ENCODE measurements around the gene SELENOI.
"Not testable (repeated sequence)": the region's sequence is repeated elsewhere in the genome, so short reads cannot be mapped to it uniquely, and the experiment has no call there.

SELENOI gene

DNA sequence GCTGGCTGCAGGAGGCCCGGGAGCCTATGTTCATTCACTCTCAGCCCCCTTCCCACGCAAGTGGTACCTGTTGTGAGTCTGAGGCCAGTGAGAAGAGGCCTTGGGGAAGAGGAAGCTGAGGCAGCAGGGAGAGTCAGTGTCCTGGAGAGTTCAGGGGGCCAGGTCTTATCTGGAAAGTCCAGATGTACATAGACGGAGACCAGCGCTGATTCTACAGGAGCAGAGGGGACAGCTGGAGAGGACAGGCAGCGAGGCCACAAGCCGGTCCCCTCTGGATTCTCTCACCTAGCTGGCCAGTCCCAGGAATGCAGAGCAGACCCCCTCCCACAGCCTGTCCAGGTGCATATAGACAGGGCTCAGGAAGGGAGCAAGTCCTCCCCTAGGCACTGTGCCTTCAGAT lies 29.1 kb upstream of the SELENOI start:
- Mint-ChIP-seq H3K9me3 (ENCODE audit: low read depth) (no peaks in the 10 kb centered on the region), H3K27ac (no peak overlapping the region), H3K36me3 (no peaks in the 10 kb centered on the region), H3K4me1 (ENCODE audit: low read depth) (no peaks in the 10 kb centered on the region), H3K4me3 (no peak overlapping the region), H3K27me3 (no peaks in the 10 kb centered on the region)

DNA sequence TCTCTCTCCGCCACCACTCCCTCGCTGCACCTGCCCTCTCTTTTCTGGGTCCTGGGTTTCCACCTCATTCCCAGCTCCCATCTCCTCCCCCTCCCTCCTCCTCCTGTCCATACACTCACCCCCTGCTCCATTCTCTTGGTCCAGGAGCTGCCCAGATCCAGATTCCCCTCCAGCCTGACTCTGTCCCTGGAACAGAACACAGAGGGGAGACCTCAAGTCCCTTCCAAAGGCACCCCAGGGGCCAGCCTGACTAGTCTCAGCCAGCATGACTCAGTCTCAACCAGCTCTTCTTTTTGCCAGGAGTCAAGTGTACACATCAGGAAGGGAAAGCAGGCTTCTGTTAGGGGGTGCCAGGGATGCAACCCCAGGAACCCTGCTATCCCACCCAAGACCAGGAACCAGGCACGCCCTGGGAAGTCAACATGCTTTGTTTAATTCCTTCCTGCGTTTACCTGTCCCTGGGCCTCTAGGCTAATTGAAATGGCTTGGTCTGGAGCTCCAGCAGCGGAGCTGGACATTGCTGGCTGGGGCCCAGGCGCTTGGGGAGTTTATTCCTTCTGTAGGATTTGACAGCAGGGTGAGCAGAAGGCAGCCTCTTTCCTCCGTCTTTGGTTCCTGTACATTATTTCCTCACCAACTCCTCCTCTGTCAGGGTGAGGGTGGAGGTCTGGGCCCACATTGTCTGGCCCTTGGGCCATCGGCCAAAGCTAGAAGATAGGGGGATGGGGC lies 28.4 kb upstream of the SELENOI start:
- no peaks in the 10 kb centered on the region for H3K4me1 Mint-ChIP-seq (ENCODE audit: low read depth)
- H3K36me3 Mint-ChIP-seq: no peaks in the 10 kb centered on the region
- no peak overlapping the region for H3K4me3 Mint-ChIP-seq
- no peaks in the 10 kb centered on the region for H3K9me3 Mint-ChIP-seq (ENCODE audit: low read depth)
- no peak overlapping the region for H3K27ac Mint-ChIP-seq
- H3K27me3 Mint-ChIP-seq: no peaks in the 10 kb centered on the region

DNA sequence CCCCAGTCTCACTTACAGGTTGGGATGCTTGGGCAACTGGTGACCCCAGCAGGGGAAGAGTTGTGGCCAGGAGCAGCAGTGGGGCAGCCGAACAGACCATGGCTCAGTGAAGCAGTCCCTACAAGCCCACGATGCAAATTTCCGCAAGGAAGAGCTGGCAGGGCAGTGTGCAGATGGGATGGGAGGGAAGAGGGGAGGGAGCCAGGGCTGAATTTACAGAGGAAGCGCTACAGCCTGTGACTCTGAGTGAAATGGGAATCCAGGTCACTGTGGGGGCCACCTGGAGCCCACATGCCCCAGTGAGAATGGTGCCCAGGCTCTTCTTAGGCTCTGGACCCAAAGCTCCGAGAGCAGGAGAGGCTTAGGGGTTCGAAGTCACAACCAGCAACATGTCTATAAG lies 27.0 kb upstream of the SELENOI start:
- H3K4me3 Mint-ChIP-seq: no peak overlapping the region

DNA sequence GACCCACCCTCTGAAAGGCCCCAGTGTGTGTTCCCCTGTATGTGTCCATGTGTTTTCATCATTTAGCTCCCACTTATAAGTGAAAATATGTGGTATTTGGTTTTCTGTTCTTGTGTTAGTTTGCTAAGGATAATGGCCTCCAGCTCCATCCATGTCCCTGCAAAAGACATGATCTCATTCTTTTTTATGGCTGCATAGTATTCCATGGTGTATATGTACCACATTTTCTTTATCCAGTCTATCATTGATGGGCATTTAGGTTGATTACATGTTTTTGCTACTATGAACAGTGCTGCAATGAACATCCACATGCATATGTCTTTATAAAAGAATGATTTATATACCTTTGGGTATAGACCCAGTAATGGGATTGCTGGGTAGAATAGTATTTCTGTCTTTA lies 21.5 kb upstream of the SELENOI start:
- H3K36me3 Mint-ChIP-seq; H3K9me3 Mint-ChIP-seq (ENCODE audit: low read depth); H3K27me3 Mint-ChIP-seq; H3K27ac Mint-ChIP-seq; H3K4me1 Mint-ChIP-seq (ENCODE audit: low read depth); H3K4me3 Mint-ChIP-seq: not testable (repeated sequence)

More for the DNA sequence above, 27.0 kb upstream of the SELENOI start:
- H3K9me3 Mint-ChIP-seq (ENCODE audit: low read depth): no peaks in the 10 kb centered on the region
- no peaks in the 10 kb centered on the region for H3K27me3 Mint-ChIP-seq
- no peaks in the 10 kb centered on the region for H3K4me1 Mint-ChIP-seq (ENCODE audit: low read depth)
- no peaks in the 10 kb centered on the region for H3K36me3 Mint-ChIP-seq
- no peak overlapping the region for H3K27ac Mint-ChIP-seq

DNA sequence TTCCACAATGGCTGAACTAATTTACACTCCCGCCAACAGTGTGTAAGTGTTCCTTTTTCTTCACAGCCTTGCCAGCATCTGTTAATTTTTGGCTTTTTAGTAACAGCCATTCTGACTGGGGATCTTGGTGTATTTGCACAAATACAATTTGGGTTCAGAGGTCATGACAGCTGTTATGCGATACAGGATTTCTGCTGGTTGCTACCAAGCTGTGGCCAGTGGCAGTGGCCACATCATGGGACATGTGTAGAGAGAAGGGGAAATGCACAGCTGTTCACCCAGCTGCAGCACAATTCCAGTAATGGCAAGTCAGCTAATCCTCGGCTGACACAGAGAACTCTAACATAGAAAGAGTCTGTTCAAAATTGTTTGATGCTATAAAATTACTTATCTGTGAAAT lies 21.0 kb upstream of the SELENOI start:
- Mint-ChIP-seq H3K27me3 (no peaks in the 10 kb centered on the region), H3K27ac (no peak overlapping the region), H3K36me3 (no peaks in the 10 kb centered on the region), H3K4me3 (no peak overlapping the region), H3K4me1 (ENCODE audit: low read depth) (peaks cover 3% of the 10 kb centered on the region), H3K9me3 (ENCODE audit: low read depth) (no peaks in the 10 kb centered on the region)

DNA sequence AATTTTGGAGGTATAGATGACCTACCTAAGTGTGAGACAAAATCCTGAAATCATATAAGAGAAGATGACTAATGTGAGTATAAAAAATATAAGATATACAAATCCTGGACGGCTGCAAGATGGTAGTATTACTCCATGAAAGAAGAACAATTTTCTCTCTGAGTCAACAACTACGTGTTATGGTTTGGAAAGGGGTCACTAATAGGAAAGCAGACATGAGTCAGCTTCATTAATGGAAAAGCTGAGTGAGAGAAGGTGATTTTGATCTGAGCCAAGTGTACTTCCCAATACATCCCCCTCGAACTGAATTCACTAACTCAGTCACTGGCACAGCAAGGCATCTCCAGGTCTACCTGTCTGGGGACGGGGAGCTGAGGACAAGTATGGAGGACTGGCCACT lies 20.1 kb upstream of the SELENOI start:
- Mint-ChIP-seq H3K27me3 (no peaks in the 10 kb centered on the region), H3K27ac (no peak overlapping the region), H3K4me3 (no peak overlapping the region), H3K9me3 (ENCODE audit: low read depth) (no peaks in the 10 kb centered on the region), H3K4me1 (ENCODE audit: low read depth) (peaks cover 8% of the 10 kb centered on the region), H3K36me3 (no peaks in the 10 kb centered on the region)

DNA sequence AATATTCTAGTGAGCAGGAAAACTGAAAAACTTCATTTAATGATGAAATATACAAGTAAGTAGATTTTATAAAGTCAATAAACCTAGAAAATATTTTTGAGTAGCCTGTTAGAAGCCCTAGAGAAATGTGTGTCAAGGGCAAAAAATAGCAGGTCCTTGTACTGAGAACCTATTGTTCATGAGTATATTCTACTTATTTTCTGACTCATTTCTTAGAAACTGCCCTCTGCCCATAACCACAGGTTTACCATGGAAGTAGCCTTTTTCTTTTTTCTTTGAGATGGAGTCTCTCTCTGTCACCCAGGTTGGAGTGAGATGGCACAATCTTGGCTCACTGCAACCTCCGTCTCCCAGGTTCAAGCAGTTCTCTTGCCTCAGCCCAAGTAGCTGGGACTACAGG lies 19.4 kb upstream of the SELENOI start:
- Mint-ChIP-seq H3K27me3 (no peaks in the 10 kb centered on the region), H3K9me3 (ENCODE audit: low read depth) (no peaks in the 10 kb centered on the region), H3K4me3 (no peak overlapping the region), H3K4me1 (ENCODE audit: low read depth) (peaks cover 8% of the 10 kb centered on the region), H3K36me3 (no peaks in the 10 kb centered on the region), H3K27ac (no peak overlapping the region)

DNA sequence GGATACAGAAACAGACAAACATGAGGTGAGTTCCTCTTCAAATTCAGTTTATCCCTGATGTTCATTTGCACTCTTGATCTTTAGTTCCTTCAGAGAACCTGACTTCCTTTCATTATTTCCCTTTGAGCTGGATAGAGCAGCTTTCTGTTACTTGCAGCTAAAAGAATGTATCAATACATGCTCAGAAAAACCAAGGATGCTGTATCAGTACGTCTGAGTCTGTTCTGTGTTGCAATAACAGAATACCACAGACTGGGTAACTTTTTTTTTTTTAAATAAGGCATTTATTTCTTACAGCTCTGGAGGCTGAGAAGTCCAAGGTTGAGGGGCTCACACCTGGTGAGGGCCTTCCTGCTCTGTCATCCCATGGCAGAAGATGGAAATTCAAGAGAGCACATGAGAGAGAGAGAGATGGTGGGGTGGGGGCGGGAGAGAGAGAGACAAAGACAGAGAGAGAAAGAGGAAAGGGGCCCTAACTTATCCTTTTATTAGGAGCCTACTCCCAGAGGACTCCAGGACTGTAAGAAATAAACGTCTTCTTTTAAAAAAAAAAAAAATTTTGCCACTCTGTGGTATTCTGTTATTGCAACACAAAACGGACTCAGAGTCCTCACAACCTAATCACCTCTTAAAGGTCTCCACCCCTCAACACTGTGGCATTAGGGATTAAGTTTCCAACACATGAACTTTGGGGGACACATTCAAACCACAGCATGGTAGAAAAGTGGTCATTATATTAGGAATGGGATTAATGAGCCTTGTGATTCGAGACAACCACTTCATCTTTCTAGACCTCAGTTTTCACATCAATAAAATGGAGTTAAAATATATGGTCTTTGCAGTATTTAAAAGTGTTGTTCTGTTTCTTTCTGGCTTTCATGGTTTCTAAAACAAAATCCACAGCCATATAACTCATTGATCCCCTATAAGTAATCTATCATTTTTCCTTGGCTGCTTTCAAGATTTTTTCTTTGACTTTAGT lies 18.4 kb upstream of the SELENOI start:
- Mint-ChIP-seq H3K9me3 (ENCODE audit: low read depth) (no peaks in the 10 kb centered on the region), H3K27me3 (no peaks in the 10 kb centered on the region), H3K36me3 (no peaks in the 10 kb centered on the region), H3K4me1 (ENCODE audit: low read depth) (peaks cover 8% of the 10 kb centered on the region), H3K27ac (no peak overlapping the region), H3K4me3 (no peak overlapping the region)

DNA sequence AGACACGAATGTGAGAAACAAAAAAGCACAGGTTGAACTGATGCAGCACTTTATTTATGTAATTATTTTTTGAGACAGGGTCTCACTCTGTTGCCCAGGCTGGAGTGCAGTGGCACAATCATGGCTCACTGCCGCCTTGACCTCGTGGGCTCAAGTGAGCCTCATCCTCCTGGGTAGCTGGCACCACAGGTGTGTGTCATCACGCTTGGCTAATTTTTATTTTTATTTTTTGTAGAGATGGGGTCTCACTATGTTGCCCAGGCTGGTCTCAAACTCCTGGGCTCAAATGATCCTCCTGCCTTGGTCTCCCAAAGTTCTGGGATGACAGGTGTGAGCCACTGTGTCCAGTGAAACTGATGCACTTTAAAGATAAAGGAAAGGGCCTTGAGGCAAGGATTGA lies 16.9 kb upstream of the SELENOI start:
- H3K36me3 Mint-ChIP-seq; H3K27me3 Mint-ChIP-seq; H3K4me1 Mint-ChIP-seq (ENCODE audit: low read depth); H3K9me3 Mint-ChIP-seq (ENCODE audit: low read depth); H3K27ac Mint-ChIP-seq; H3K4me3 Mint-ChIP-seq: not testable (repeated sequence)

DNA sequence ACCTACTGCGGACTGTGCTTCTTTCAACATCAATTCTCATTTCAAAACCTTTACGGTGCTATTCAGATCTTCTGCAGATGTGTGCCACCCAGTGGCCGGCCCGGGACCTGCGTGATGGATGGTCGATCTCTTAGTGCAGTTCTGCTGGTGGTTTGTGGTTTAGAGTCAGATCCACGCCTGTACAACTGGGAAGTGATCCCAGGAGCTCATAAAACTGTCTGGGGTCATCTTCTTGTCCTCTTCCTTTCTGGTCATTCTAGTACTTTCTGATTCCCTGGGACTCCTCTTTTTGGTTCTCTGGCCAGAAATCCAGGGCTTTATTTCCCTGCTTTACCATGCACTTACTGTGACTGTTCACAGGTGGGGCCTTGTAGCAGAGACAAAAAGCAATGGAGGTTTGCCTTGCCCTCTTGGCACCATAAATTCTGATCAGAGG lies 15.8 kb upstream of the SELENOI start:
- Mint-ChIP-seq H3K27me3 (no peaks in the 10 kb centered on the region), H3K27ac (no peak overlapping the region), H3K36me3 (no peaks in the 10 kb centered on the region), H3K4me1 (ENCODE audit: low read depth) (peaks cover 8% of the 10 kb centered on the region), H3K9me3 (ENCODE audit: low read depth) (no peaks in the 10 kb centered on the region), H3K4me3 (no peak overlapping the region)

DNA sequence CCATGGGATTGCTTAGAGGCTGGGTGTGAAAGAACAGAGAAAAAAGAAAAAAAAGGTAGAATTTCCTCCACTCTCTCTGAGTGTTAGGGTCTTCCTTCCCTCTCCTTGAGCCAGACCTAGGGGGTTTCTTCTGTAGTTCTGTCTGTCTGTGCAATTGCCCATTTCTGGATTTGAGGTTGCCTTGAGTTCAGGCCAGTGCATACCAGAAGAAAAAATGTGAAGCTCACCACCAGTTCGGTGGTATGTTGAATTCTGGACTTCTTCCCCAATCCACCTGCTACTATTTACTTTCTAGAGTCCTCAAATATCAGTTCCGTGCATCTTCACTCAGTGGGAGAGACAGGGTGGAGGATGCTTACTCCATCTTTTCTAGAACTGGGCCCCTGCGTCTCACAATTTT lies 15.3 kb upstream of the SELENOI start:
- H3K4me1 Mint-ChIP-seq (ENCODE audit: low read depth): peaks cover 8% of the 10 kb centered on the region
- H3K27me3 Mint-ChIP-seq: no peaks in the 10 kb centered on the region
- H3K36me3 Mint-ChIP-seq: no peaks in the 10 kb centered on the region
- no peak overlapping the region for H3K4me3 Mint-ChIP-seq
- no peaks in the 10 kb centered on the region for H3K9me3 Mint-ChIP-seq (ENCODE audit: low read depth)
- no peak overlapping the region for H3K27ac Mint-ChIP-seq

DNA sequence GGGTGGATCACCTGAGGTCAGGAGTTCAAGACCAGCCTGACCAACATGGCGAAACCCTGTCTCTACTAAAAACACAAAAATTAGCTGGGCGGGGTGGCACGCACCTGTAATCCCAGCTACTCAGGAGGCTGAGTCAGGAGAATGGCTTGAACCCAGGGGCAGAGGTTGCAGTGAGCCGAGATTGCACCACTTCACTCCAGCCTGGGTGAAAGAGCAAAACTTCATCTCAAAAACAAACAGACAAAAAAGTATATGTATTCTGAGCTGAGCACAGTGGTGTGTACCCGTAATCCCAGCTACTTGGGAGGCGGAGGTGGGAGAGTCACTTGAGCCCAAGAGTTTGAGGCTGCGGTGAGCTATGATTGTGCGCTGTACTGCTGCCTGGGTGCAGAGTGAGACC lies 14.6 kb upstream of the SELENOI start:
- not testable (repeated sequence) for H3K27me3 Mint-ChIP-seq; H3K4me3 Mint-ChIP-seq; H3K4me1 Mint-ChIP-seq (ENCODE audit: low read depth); H3K36me3 Mint-ChIP-seq; H3K27ac Mint-ChIP-seq; H3K9me3 Mint-ChIP-seq (ENCODE audit: low read depth)

DNA sequence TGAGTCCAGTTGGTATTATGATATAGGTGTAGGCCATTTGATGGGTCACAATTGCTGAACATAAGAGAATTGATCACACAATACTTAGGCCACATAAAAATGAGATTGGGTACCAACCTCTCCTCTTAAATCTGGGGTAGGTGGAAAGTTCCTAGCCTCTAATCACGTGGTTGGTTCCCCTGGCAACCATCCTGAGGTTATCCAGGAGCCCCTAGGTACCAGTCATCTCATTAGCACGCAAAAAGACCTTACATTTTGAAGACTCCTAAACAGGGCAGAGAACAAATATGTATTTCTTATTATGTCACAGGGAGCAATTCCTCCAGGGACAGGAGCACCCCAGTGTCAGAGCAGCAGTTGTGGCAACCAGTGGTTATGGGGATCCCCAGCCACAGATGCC lies 12.7 kb upstream of the SELENOI start:
- H3K4me1 Mint-ChIP-seq (ENCODE audit: low read depth): peaks cover 8% of the 10 kb centered on the region
- no peaks in the 10 kb centered on the region for H3K27me3 Mint-ChIP-seq
- no peaks in the 10 kb centered on the region for H3K36me3 Mint-ChIP-seq
- H3K27ac Mint-ChIP-seq: no peak overlapping the region
- H3K9me3 Mint-ChIP-seq (ENCODE audit: low read depth): no peaks in the 10 kb centered on the region
- no peak overlapping the region for H3K4me3 Mint-ChIP-seq

DNA sequence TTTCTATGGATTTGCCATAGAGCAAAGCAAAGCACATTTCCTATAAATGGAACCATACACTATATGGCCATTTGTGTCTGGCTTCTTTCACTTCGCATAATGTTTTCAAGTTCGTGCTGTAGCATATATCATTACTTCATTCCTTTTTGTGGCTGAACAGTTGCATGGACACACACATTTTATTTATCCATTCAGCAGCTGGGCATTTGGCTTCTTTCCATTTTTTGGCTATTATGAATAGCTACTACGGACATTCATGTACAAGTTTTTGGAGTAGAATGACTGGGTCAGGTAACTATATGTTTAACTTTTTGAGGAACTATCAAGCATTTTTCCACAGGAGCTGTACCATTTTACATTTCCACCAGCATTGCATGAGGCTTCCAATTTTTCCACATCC lies 10.7 kb upstream of the SELENOI start:
- no peaks in the 10 kb centered on the region for H3K9me3 Mint-ChIP-seq (ENCODE audit: low read depth)
- H3K27me3 Mint-ChIP-seq: no peaks in the 10 kb centered on the region
- no peaks in the 10 kb centered on the region for H3K36me3 Mint-ChIP-seq
- H3K4me3 Mint-ChIP-seq: no peak overlapping the region
- no peak overlapping the region for H3K27ac Mint-ChIP-seq
- peaks cover 2% of the 10 kb centered on the region for H3K4me1 Mint-ChIP-seq (ENCODE audit: low read depth)

DNA sequence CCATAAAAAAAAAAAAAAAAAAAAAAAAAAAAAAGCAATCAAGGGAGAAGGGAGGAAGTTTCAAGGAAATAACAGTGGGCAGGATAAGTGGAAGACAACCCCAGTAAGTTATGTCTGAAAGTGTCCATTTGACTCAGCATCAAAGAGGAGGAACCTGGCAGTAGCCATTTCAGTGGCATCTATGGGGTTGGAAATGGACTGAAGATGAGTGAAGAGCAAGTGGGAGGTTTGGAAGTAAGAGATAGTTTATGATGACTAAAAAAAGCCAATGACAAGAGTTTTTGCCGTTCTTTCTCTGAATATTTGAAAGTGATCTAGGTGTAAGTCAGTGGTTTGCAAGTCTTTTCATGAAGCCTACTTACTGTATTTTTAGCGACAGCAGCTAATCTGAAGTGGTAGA lies 9.2 kb upstream of the SELENOI start:
- H3K27me3 Mint-ChIP-seq: no peaks in the 10 kb centered on the region
- no peak overlapping the region for H3K4me3 Mint-ChIP-seq
- peaks cover 2% of the 10 kb centered on the region for H3K4me1 Mint-ChIP-seq (ENCODE audit: low read depth)
- H3K36me3 Mint-ChIP-seq: no peaks in the 10 kb centered on the region
- H3K9me3 Mint-ChIP-seq (ENCODE audit: low read depth): no peaks in the 10 kb centered on the region
- no peak overlapping the region for H3K27ac Mint-ChIP-seq
